HG03103 (cell line): Measurements from ENCODE around the gene ALG10B.

Source experiments
- ATAC-seq: cut with Tn5 transposase; IDR thresholded peaks from one replicate; pipeline ENCODE4 v1.9.1; 2021; ENCODE audit warnings: low read depth; ENCODE audit not compliant: unreplicated experiment

Gene ALG10B

DNA sequence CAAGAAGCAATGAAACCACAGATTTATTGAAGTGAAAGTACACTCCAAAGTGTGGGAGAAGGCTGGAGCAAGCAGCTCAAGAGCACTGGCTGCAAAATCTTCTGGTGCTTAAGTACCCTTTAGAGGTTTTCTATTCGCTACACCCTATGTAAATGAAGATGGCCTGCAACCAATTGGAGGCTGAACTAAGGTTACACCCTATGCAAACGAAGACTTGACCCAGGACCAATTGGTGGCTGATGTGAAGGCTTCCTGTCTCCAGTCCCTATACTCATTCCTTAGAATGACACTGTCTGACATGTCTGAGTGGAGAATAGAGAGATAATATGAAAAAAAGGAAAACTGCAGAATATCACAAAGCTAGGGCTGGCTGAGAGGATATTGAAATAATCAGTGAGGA lies 57.2 kb downstream of the ALG10B start:
- no peak for ATAC-seq

- no peak for ATAC-seq
Observed at GRCh38 chr12:38374751-38375150, 58.2 kb downstream of the ALG10B start.
